Stimulated activated CD4-positive, alpha-beta T cell treated with anti-CD3 and anti-CD28 coated beads, Interleukin-12 subunit alpha, Interleukin-12 subunit beta, amount 100 ng/mL, for 48 hours (primary cell): ENCODE measurements around the gene RNFT2.
"Not testable (repeated sequence)": the region's sequence is repeated elsewhere in the genome, so short reads cannot be mapped to it uniquely, and the experiment has no call there.

ENCODE experiments used
- DNase-seq, 3 donors: peaks; one replicate each; pipeline ENCODE4 v3.0.0-alpha.2; 2020; ENCODE audit warnings: low read depth in 2 of 3, low spot score in 1 of 3

The RNFT2 gene

DNA sequence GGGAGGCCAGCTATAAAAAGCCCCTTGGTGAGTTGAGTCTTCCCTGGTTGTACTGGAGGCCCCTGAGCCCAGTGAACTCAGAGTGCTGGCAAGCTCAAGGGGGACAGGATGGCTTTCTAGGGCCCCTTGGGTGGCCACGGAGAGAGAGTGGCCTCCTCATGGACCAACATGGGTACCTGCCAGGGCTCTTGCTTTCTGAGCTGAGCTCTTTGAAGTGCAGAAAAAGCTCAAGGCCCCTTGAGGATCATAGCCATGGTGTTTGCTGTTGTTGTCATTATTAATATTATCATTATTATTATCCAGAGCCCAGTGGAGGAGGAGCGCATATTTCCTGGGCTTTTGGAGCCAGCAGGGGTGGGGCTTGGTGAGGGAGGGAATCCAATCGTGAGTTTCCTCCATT, 6.7 kb downstream of the RNFT2 start:
- DNase-seq, result no peak

DNA sequence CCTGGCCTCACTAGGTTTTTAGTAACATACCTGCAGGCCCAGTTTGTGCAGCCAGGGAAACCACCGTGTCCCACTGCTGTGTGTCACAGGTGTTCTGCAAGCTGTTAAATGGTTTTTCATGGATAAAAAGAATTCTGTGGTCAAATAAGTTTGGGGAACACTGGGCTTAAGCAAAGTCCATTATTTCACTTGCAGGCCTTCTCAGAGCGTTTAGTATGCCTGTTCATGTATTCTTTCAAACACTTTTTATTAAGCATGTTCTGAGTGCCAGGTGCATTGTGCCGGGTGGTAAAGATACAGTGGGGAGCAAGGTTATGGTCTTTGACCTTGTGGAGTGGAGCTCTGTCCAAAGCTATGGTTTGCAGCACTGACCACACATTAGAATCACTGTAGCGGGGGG, 7.4 kb downstream of the RNFT2 start:
- DNase-seq, result no peak

DNA sequence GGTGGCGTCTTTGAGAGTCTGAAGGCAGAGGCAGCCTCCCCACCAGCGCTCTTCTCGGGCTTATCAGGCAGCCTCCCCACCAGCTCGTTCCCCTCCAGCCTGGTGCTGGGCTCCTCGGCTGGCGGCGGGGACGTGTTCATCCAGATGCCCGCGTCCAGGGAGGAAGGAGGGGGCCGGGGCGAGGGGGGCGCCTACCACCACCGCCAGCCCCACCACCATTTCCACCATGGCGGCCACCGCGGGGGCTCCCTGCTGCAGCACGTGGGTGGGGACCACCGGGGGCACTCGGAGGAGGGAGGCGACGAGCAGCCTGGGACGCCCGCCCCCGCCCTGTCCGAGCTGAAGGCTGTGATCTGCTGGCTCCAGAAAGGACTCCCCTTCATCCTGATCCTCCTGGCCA, 11.8 kb downstream of the RNFT2 start:
- DNase-seq, result no peak

DNA sequence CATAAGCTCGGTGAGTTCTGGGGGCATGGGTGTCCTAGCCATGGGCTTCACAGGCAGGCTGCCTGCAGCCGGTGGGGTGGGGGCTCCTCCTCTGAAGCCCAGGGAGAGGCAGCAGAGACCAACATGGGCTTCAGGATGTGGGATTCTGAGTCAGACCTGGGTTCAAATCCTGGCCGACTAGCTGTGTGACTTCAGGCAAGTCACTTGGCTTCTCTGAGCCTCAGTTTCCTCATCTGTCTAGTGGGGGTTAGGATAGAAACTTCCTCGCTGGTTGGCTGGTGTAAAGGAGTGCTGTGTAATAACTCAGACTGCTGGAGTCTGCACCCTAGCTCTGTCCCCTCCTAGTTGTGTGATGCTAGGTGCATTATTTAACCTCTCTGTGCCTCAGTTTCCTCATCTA, 12.2 kb downstream of the RNFT2 start:
- no peak for DNase-seq

DNA sequence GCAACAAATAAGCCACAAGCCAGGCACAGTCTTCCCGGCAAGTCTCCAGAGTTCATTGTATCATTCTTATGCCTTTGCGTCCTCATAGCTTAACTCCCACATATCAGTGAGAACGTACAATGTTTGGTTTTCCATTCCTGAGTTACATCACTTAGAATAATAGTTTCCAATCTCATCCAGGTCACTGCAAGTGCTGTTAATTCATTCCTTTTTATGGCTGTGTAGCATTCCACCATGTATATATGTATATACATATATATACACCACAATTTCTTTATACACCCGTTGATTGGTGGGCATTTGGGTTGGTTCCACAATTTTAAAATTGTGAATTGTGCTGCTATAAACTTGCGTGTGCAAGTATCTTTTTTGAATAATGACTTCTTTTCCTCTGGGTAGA, 16.0 kb downstream of the RNFT2 start:
- not testable (repeated sequence) for DNase-seq

DNA sequence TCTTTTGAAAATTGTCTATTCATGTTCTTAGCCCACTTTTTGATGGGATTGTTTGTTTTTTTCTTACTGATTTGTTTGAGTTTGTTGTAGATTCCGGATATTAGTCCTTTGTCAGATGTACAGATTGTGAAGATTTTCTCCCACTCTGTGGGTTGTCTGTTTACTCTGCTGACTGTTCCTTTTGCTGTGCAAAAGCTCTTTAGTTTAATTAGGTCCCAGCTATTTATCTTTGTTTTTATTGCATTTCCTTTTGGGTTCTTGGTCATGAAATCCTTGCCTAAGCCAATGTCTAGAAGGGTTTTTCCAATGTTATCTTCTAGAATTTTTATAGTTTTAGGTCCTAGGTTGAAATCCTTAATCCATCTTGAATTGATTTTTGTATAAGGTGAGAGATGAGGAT, 16.7 kb downstream of the RNFT2 start:
- DNase-seq, result not testable (repeated sequence)

DNA sequence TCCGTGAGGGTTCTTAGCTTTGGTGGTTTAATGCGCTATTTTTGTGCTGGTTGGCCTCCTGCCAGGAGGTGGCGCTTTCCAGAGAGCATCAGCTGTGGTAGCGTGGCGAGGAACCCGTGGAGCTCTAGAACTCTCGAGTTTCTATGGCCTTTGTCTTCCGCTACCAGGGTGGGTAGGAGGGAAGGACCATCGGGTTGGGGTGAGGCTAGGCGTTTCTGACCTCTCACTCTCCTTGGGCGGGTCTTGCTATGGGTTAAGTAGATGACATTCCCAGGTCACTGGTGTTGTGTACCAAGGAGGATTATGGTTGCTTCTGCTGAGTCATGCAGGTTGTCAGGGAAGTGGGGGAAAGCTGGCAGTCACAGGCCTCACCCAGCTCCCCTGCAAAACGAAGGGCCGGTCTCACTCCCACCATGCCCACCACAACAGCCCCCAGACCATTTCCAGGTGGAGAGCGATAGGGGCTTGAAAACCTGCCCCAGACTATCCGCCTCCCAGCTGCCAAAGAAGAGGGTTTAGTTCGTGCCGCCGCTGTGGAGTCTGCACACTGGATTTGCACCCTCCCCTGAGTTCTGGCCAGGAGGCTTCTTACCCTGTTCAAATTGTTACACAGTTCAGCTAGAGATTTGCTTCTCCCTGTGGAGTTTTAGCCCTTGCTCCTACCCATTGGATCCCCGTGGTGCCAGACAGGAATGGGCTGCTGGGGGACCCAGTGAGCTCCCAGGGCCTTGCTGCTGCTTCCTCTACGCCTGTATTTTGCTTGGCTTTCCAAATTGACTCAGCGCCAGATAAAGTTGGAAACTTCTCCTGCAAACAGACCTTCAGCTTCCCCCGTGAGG, 21.9 kb downstream of the RNFT2 start:
- DNase-seq, result peak; percentile 7 to 21 (median 17)

DNA sequence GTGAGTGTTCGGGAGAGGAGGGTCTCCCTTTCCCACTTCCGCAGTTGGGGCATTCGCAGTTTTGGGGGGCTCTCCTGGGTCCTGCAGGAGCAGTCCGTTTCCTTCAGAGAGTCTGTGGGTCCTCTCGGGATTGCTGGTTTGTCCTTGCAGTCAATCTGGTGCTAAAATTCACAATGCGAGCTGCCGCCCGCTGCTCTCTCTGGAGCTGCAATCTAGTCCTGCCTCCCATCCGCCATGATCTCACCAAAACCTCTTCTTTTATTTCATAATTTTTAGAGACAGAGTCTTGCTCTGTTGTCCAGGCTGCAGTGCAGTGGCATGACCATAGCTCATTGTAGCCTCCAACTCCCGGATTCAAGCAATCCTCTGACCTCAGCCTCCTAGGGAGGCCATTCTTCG, 22.5 kb downstream of the RNFT2 start:
- DNase-seq, result no peak

DNA sequence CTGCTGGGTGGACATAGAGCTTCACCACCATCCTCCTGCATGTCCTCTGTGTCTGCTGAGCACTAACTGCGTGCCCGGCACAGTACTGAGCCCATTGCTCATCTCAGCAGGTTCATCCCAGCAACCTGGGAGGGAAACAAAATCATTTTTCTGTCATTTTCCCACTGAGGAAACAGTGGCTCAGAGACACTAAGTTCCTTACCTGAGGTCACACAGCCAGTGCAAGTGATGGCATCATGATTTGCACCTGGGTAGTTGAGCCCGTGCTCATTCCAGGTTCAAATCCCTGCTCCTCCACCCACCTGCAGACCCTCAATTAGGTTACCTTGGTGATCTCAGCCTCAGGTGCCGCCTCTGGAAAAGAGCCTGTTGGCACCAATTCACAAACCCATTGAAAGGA, 23.4 kb downstream of the RNFT2 start:
- DNase-seq, result no peak

DNA sequence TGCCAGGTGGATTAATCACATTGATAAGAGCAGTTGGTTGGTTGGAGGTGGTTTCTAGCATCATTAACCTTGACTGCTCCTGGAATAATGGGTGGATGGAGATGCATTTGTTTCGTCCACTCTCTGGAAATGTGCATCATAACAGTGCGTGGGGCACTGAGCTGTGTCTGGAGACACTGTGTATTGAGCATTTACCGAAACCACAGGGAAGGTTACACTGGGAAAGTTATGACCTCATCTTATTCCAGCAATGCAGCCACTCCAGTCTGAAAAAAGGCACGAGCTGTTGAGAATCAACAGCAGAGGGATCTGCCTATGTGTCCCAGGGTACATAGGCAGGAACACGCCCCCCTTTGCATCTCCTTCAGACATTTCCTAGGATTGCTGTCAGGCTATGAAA, 27.2 kb downstream of the RNFT2 start:
- no peak for DNase-seq

DNA sequence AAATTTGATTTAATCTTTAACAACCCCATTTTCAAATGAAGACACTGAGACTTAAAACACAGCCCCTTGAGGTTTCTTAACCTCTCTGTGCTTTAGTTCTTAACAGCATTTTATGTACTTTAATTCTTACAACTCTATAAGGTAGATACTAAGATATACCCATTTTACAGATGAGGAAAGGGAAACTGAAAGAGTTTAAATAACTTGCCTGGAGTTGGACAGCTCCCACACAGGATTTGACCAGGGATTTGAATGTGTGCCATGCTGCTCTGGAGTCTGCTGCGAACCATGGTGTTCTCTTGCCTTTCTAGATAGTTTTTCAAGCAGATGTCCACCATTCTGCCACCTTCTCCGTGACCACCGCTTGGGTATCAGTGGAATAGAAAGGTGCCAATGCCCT, 28.2 kb downstream of the RNFT2 start:
- DNase-seq, result no peak

DNA sequence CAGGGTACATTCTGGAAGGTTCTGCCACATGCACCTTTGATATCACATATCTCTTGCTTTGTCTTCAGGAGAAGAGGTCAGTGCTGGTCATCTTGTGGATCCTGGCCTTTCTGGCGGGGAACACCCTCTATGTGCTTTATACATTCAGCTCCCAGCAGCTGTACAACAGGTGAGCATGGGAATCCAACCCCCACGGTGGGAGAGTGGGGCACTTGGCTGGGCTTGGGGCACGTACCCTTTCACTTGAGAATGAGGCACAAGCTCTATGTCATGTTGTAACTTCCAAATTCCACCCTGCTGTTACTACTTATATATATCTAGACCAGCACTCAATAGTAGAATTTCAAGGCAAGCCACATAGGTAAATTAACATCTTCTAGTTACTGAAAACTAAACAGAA, 28.6 kb downstream of the RNFT2 start:
- DNase-seq, result no peak

DNA sequence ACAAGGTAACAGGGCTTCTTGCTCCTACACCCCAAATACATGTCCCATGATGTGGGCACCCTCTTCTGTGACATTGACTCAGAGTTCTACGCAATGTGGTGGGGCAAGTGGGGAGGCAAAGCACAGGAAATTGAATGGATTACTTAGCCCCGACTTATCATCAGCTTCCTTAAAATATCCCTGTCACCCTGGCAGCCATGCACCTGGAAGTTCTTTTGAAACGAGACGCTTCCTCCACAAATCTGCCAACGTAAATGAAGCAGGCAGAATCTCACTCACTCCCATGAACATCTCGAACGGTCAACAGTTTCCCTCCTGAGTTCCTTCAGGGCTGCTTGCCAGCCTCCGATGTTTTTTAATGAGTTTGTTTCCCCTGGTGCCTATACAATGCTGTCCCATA, 33.5 kb downstream of the RNFT2 start:
- DNase-seq, result no peak

DNA sequence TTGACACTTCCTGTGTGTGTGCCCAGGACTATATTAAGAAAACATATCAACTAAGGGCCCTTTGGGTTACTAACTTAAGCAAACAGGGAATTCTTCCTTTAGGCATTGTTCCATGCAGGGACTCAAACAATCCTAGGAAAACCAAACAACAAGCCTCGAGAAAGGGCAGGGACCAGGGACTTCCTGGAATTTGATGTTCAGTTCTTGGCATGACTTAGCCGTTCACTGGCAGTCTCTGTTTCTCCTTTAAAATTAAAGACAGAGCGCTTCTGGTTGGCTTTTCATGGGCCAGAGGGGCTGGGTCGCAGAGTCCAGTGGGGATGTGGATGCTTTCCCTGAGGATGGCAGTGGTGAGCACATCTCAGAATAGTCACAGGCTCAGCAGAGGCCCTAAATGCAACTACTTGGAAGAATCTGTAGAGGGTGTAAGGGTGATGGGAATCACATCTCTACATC, 35.2 kb downstream of the RNFT2 start:
- DNase-seq, result no peak

DNA sequence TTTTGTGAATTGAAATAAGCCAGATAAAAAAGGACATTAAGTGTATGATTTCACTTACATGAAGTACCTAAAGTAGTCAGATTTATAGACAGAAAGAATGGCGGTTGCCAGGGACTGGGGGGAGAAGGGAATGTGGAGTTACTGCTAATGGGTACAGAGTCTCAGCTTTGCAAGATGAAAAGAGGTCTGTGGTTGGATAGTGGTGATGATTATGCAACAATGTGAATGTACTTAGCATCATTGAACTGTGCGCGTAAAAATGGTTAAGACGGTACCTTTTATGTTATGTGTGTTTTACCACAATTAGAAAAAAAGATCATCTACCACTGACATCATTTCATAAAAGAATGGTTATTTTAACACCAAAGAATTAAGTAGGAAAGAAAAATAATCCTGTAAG, 35.9 kb downstream of the RNFT2 start:
- no peak for DNase-seq

DNA sequence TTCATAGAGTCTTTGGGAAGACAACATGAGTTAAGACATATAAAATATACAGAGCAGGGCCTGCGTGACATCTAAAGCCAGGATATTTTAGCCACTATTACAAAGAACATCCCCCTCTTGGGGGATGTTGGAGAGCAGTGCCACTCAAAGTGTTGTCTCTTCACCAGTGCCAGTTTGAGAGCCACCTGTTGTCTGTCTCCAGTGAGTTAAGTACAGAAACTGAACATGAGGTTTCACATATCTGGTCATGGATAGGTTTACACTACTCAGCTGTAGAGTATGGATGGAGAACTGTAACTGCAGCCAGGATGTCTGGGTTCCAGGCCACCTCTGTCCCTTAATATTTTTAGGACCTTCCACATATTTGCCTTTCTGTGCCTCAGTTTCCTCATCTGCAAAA, 39.1 kb downstream of the RNFT2 start:
- no peak for DNase-seq

DNA sequence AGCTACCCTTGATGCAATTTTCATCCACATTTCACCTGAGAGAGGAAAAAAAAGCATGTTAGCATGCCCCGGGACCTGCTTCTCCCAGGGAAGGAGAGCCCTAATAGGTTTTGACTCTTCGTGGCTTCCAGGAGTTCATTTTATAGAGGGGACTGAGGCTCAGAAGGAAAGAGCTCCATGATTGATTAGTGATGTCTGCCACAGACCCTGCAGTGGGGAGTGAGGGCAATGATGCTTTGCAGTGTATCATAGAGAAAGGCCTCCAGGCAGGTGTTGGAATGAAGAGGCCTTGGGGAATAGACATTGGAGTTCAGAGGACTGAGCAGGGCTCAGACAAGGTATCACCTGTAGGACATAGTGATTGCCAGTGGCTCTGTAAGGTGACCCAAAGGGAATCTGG, 41.5 kb downstream of the RNFT2 start:
- DNase-seq, result no peak

DNA sequence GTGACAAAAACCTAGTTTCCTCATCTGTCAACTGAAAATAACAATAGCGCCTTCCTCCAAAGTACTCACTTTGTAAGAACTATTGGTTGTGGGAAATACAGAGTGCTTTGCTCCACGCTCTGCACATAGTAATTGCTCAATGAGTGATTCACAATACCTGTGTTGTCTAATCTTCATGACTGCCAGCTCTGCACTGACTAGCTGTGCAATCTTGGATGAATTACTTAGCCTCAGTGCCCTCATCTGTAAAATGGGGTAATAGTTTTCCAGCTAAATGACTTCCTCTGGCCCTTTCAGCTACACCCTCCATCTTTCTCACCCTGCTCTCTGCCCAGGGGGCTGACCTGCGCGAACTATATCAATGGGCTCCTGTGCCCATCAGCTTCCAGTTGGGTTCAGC, 42.8 kb downstream of the RNFT2 start:
- DNase-seq, result no peak

DNA sequence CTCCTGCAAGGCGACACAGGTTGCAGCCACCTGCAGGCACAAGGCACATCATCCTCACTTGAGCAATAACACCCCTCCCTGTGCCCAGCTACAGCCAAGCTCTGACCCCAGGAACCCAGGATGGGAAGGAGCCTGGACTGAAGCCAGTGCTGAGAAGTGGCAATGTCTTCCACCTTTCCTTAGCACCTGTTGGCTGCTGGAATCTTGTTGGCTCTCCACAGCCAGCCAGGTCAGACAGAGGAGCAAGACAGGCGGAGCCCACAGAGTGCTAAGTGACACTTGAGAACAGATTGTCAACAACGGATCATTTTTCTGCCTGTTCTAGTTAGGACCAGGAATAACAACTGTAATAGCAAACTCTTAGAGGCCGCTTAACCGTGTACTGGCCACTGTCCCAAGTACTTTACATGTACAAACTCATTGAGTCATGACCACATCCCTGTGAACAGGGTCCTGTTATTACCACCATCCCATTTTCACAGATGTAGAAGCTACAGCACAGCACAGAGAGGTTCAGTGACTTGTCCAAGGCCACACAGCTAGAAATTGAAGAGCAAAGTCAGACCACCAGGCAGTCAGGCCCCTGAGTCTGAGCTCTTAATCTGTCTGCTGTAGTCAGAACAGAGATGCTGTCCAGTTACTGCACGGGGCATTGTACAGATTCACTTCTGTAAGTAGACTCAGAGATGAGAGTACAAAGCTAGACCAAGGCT, 45.6 kb downstream of the RNFT2 start:
- no peak for DNase-seq

DNA sequence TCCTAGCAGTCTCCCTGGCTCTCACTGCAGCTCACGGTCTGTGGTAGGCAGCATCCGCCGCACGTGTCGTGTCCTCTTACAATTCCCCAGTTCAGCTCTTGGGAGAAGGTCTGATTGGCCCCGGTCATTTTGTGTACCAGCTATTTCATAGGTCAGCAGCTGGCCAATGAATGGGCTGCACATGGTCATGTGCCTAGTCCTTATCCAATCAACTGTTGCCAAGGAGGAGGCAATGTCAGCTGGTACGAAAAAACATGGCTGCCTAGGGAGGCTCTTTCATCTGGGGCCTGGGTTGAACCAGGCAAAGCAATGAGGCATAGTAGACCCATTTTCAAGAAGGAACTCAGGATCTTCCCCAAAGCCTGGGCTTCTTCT, 46.1 kb downstream of the RNFT2 start:
- no peak for DNase-seq

DNA sequence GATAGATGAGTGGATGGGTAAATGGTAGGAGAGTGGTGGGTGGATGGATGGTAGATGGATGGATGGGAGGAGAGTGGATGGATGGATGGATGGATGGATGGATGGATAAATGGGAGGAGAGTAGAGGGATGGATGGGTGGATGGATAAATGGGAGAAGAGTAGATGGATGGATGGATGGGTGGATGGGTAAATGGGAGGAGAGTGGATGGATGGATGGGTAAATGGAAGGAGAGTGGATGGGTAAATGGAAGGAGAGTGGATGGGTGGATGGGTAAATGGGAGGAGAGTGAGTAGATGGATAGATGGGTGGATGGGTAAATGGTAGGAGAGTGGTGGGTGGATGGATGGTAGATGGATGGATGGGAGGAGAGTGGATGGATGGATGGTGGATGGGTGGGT, 51.4 kb downstream of the RNFT2 start:
- not testable (repeated sequence) for DNase-seq

DNA sequence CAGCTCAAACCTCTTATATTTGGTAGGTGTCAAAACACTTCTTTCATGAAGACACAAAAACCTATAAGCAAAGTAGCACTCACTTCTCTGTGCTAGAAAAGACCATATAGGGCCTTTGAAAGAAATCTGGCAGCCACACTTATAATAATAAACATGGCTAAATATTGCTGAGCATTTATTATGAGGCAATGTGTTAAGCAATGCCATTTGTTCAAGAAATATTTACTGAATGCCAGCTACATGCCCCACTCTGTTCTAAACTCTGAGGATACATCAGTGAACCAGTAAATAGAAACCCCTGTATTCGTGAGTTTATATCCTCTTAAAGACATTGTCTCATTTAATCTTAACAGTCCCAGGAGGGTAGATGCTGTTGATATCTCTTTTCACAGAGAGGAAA, 52.0 kb downstream of the RNFT2 start:
- DNase-seq, result no peak

DNA sequence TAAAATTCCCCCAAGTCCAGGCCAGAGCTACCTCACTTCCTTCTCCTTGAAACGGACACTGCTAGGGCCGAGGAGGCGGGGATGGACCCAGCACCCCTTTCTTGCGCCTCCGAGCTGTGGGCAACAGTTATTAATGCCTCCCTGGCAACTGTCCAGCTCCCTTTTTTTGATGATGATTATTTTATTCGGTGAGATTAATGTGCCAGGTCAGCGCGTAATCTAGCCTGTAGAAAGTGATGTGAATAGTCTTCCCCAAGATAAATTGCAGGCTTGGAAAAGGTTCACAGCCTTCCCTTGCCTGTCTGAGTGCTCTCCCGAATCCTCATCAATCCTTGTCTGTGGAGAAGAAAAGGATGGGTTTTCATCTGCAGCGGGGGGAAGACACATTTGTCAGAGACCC, 54.3 kb downstream of the RNFT2 start:
- no peak for DNase-seq
